Measurements from ENCODE around the gene YAF2.
"Not testable (repeated sequence)": the region's sequence is repeated elsewhere in the genome, so short reads cannot be mapped to it uniquely, and the experiment has no call there.

Gene YAF2

GRCh38 chr12:42196723-42197603 lies 41.1 kb downstream of the YAF2 start:
- DNase-seq (ENCODE audit: low read depth in 2 of 2), result no peak

- DNase-seq (ENCODE audit: low read depth in 2 of 2), result no peak
Observed at GRCh38 chr12:42192686-42193085, 45.4 kb downstream of the YAF2 start.

- DNase-seq (ENCODE audit: low read depth in 2 of 2), result no peak
Observed at GRCh38 chr12:42192258-42192657, 45.8 kb downstream of the YAF2 start.

- DNase-seq (ENCODE audit: low read depth in 2 of 2), result no peak
Observed at GRCh38 chr12:42190376-42190775, 47.7 kb downstream of the YAF2 start.

GRCh38 chr12:42188275-42188674 lies 49.8 kb downstream of the YAF2 start:
- not testable (repeated sequence) for DNase-seq (ENCODE audit: low read depth in 2 of 2)

- DNase-seq (ENCODE audit: low read depth in 2 of 2), result no peak
Observed at GRCh38 chr12:42187799-42188198, 50.2 kb downstream of the YAF2 start.

- DNase-seq (ENCODE audit: low read depth in 2 of 2), result no peak
Observed at GRCh38 chr12:42186793-42187192, 51.3 kb downstream of the YAF2 start.

GRCh38 chr12:42182394-42182793 lies 55.7 kb downstream of the YAF2 start:
- no peak for DNase-seq (ENCODE audit: low read depth in 2 of 2)

- DNase-seq (ENCODE audit: low read depth in 2 of 2), result no peak
Observed at GRCh38 chr12:42180990-42181596, 57.0 kb downstream of the YAF2 start.

- no peak for DNase-seq (ENCODE audit: low read depth in 2 of 2)
Observed at GRCh38 chr12:42178101-42178500, 59.9 kb downstream of the YAF2 start.

- no peak for DNase-seq (ENCODE audit: low read depth in 2 of 2)
Observed at GRCh38 chr12:42174978-42175377, 63.1 kb downstream of the YAF2 start.

GRCh38 chr12:42173961-42174521 lies 64.0 kb downstream of the YAF2 start:
- DNase-seq (ENCODE audit: low read depth in 2 of 2), result no peak

- no peak for DNase-seq (ENCODE audit: low read depth in 2 of 2)
Observed at GRCh38 chr12:42172441-42173210, 65.4 kb downstream of the YAF2 start.

- no peak for DNase-seq (ENCODE audit: low read depth in 2 of 2)
Observed at GRCh38 chr12:42167711-42168110, 70.3 kb downstream of the YAF2 start.

- DNase-seq (ENCODE audit: low read depth in 2 of 2), result no peak
Observed at GRCh38 chr12:42166501-42166900, 71.5 kb downstream of the YAF2 start.

- no peak for DNase-seq (ENCODE audit: low read depth in 2 of 2)
Observed at GRCh38 chr12:42163913-42164312, 74.1 kb downstream of the YAF2 start.

- DNase-seq (ENCODE audit: low read depth in 2 of 2), result no peak
Observed at GRCh38 chr12:42162965-42163364, 75.1 kb downstream of the YAF2 start.

GRCh38 chr12:42162193-42162592 lies 75.9 kb downstream of the YAF2 start:
- no peak for DNase-seq (ENCODE audit: low read depth in 2 of 2)

GRCh38 chr12:42161529-42161928 lies 76.5 kb downstream of the YAF2 start:
- DNase-seq (ENCODE audit: low read depth in 2 of 2), result no peak

GRCh38 chr12:42156232-42156631 lies 81.8 kb downstream of the YAF2 start:
- DNase-seq (ENCODE audit: low read depth in 2 of 2), result no peak

- DNase-seq (ENCODE audit: low read depth in 2 of 2), result no peak
Observed at GRCh38 chr12:42145552-42146215, 92.4 kb downstream of the YAF2 start.

- DNase-seq (ENCODE audit: low read depth in 2 of 2), result no peak
Observed at GRCh38 chr12:42145197-42145549, 92.9 kb downstream of the YAF2 start.

Data from stimulated activated CD8-positive, alpha-beta memory T cell treated with anti-CD3 and anti-CD28 coated beads, Interleukin-15, amount 100 ng/mL, for 4 hours (primary cell).